HG02763 (cell line): Measurements from ENCODE around the gene PAFAH1B1.
"Not testable (repeated sequence)": the region's sequence is repeated elsewhere in the genome, so short reads cannot be mapped to it uniquely, and the experiment has no call there.

Experiments used
- ATAC-seq: cut with Tn5 transposase; IDR thresholded peaks from one replicate; pipeline ENCODE4 v1.9.1; 2021; ENCODE audit warnings: mild to moderate bottlenecking, moderate library complexity; ENCODE audit not compliant: unreplicated experiment

Gene PAFAH1B1

GRCh38 chr17:2634361-2634960 is 41.0 kb downstream of the PAFAH1B1 start:
- no peak for ATAC-seq

GRCh38 chr17:2635241-2635640 is 41.8 kb downstream of the PAFAH1B1 start:
- no peak for ATAC-seq

GRCh38 chr17:2635675-2636074 is 42.2 kb downstream of the PAFAH1B1 start:
- no peak for ATAC-seq

- ATAC-seq, result no peak
Measured at GRCh38 chr17:2636169-2636930, 42.9 kb downstream of the PAFAH1B1 start.

GRCh38 chr17:2637422-2637821 is 44.0 kb downstream of the PAFAH1B1 start:
- ATAC-seq, result no peak

GRCh38 chr17:2644971-2645370 is 51.5 kb downstream of the PAFAH1B1 start:
- no peak for ATAC-seq

- ATAC-seq, result no peak
Measured at GRCh38 chr17:2647957-2648356, 54.5 kb downstream of the PAFAH1B1 start.

- ATAC-seq, result no peak
Measured at GRCh38 chr17:2649191-2649590, 55.7 kb downstream of the PAFAH1B1 start.

GRCh38 chr17:2652911-2653310 is 59.5 kb downstream of the PAFAH1B1 start:
- not testable (repeated sequence) for ATAC-seq

GRCh38 chr17:2655546-2655945 is 62.1 kb downstream of the PAFAH1B1 start:
- no peak for ATAC-seq

GRCh38 chr17:2656283-2656682 is 62.8 kb downstream of the PAFAH1B1 start:
- no peak for ATAC-seq

GRCh38 chr17:2659337-2659736 is 65.9 kb downstream of the PAFAH1B1 start:
- ATAC-seq, result not testable (repeated sequence)

- not testable (repeated sequence) for ATAC-seq
Measured at GRCh38 chr17:2660410-2660809, 67.0 kb downstream of the PAFAH1B1 start.

- no peak for ATAC-seq
Measured at GRCh38 chr17:2672026-2672425, 78.6 kb downstream of the PAFAH1B1 start.

GRCh38 chr17:2679247-2679646 is 85.8 kb downstream of the PAFAH1B1 start:
- ATAC-seq, result not testable (repeated sequence)

- no peak for ATAC-seq
Measured at GRCh38 chr17:2680961-2681360, 87.5 kb downstream of the PAFAH1B1 start.

GRCh38 chr17:2681650-2682049 is 88.2 kb downstream of the PAFAH1B1 start:
- ATAC-seq, result no peak

- ATAC-seq, result no peak
Measured at GRCh38 chr17:2682176-2682938, 88.9 kb downstream of the PAFAH1B1 start.

GRCh38 chr17:2683912-2684311 is 90.5 kb downstream of the PAFAH1B1 start:
- ATAC-seq, result no peak

- no peak for ATAC-seq
Measured at GRCh38 chr17:2684549-2684948, 91.1 kb downstream of the PAFAH1B1 start.

- ATAC-seq, result no peak
Measured at GRCh38 chr17:2685696-2686095, 92.2 kb downstream of the PAFAH1B1 start.

- no peak for ATAC-seq
Measured at GRCh38 chr17:2687074-2687418, 93.6 kb downstream of the PAFAH1B1 start.
